Measurements from ENCODE around the gene SCN7A.

The SCN7A gene

GRCh38 chr2:166404831-166405568, 89.0 kb downstream of the SCN7A start:
- in situ Hi-C loops (cut with MboI; ENCODE audit: low sequenced_read_pairs) = no loop called here

- in situ Hi-C loops (cut with MboI; ENCODE audit: low sequenced_read_pairs) = no loop called here
Measured at GRCh38 chr2:166394245-166394644, 99.8 kb downstream of the SCN7A start.

- in situ Hi-C loops (cut with MboI; ENCODE audit: low sequenced_read_pairs) = no loop called here
Measured at GRCh38 chr2:166393008-166393407, 101.0 kb downstream of the SCN7A start.

- in situ Hi-C loops (cut with MboI; ENCODE audit: low sequenced_read_pairs) = no loop called here
Measured at GRCh38 chr2:166388481-166389070, 105.5 kb downstream of the SCN7A start.

GRCh38 chr2:166385313-166385712, 108.7 kb downstream of the SCN7A start:
- in situ Hi-C loops (cut with MboI; ENCODE audit: low sequenced_read_pairs) = no loop called here

GRCh38 chr2:166384774-166385173, 109.3 kb downstream of the SCN7A start:
- in situ Hi-C loops (cut with MboI; ENCODE audit: low sequenced_read_pairs) = no loop called here

GRCh38 chr2:166382448-166382847, 111.6 kb downstream of the SCN7A start:
- in situ Hi-C loops (cut with MboI; ENCODE audit: low sequenced_read_pairs) = no loop called here

- in situ Hi-C loops (cut with MboI; ENCODE audit: low sequenced_read_pairs) = no loop called here
Measured at GRCh38 chr2:166380615-166381014, 113.4 kb downstream of the SCN7A start.

- in situ Hi-C loops (cut with MboI; ENCODE audit: low sequenced_read_pairs) = no loop called here
Measured at GRCh38 chr2:166376873-166377272, 117.2 kb downstream of the SCN7A start.

GRCh38 chr2:166376488-166376828, 117.6 kb downstream of the SCN7A start:
- in situ Hi-C loops (cut with MboI; ENCODE audit: low sequenced_read_pairs) = no loop called here

GRCh38 chr2:166375736-166376487, 118.1 kb downstream of the SCN7A start, which contains the start of gene SCN9A:
Gene SCN9A, minus strand, starts transcription at chr2:166375944. Its CDS starts 64,188 bp downstream, at chr2:166311756.
- in situ Hi-C loops (cut with MboI; ENCODE audit: low sequenced_read_pairs) = no loop called here

- in situ Hi-C loops (cut with MboI; ENCODE audit: low sequenced_read_pairs) = no loop called here
Measured at GRCh38 chr2:166375195-166375735, 118.8 kb downstream of the SCN7A start.

GRCh38 chr2:166373951-166374350, 120.1 kb downstream of the SCN7A start:
- in situ Hi-C loops (cut with MboI; ENCODE audit: low sequenced_read_pairs) = no loop called here

- in situ Hi-C loops (cut with MboI; ENCODE audit: low sequenced_read_pairs) = no loop called here
Measured at GRCh38 chr2:166373539-166373938, 120.5 kb downstream of the SCN7A start.

GRCh38 chr2:166373105-166373504, 120.9 kb downstream of the SCN7A start:
- in situ Hi-C loops (cut with MboI; ENCODE audit: low sequenced_read_pairs) = no loop called here

GRCh38 chr2:166372046-166372445, 122.0 kb downstream of the SCN7A start:
- in situ Hi-C loops (cut with MboI; ENCODE audit: low sequenced_read_pairs) = no loop called here

- in situ Hi-C loops (cut with MboI; ENCODE audit: low sequenced_read_pairs) = no loop called here
Measured at GRCh38 chr2:166365803-166366420, 128.1 kb downstream of the SCN7A start.

GRCh38 chr2:166365239-166365638, 128.8 kb downstream of the SCN7A start:
- in situ Hi-C loops (cut with MboI; ENCODE audit: low sequenced_read_pairs) = no loop called here

GRCh38 chr2:166364476-166365161, 129.4 kb downstream of the SCN7A start:
- in situ Hi-C loops (cut with MboI; ENCODE audit: low sequenced_read_pairs) = no loop called here

- in situ Hi-C loops (cut with MboI; ENCODE audit: low sequenced_read_pairs) = no loop called here
Measured at GRCh38 chr2:166361351-166362153, 132.5 kb downstream of the SCN7A start.

Data from HL-60/S4 treated with phorbol 12-myristate 13-acetate at 8.2 ng/mL for 4 days and 3 days (cell line).